C4-2B (cell line): ENCODE measurements around the gene B4GALT6.

ENCODE experiments used
- ZFX ChIP-seq: fragments of 450-650 bp; IDR thresholded peaks from 2 replicates; pipeline ENCODE4 v1.6.1; 2017
- TF ChIP-seq, protein P1 (sequence below): fragments of 450-650 bp; conservative IDR thresholded peaks from 2 replicates; pipeline ENCODE4 v1.5.1; 2017; ENCODE audit warnings: mild to moderate bottlenecking

GRCh38 chr18:31636387-31636786 is 48.0 kb downstream of the B4GALT6 start:
- TF ChIP-seq, protein P1, sequence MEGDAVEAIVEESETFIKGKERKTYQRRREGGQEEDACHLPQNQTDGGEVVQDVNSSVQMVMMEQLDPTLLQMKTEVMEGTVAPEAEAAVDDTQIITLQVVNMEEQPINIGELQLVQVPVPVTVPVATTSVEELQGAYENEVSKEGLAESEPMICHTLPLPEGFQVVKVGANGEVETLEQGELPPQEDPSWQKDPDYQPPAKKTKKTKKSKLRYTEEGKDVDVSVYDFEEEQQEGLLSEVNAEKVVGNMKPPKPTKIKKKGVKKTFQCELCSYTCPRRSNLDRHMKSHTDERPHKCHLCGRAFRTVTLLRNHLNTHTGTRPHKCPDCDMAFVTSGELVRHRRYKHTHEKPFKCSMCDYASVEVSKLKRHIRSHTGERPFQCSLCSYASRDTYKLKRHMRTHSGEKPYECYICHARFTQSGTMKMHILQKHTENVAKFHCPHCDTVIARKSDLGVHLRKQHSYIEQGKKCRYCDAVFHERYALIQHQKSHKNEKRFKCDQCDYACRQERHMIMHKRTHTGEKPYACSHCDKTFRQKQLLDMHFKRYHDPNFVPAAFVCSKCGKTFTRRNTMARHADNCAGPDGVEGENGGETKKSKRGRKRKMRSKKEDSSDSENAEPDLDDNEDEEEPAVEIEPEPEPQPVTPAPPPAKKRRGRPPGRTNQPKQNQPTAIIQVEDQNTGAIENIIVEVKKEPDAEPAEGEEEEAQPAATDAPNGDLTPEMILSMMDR: no peak
- no peak for TF ChIP-seq ZFX
